ENCODE measurements around the gene ECI1. TPM values are rescaled to one million over a fixed set of nuclear protein-coding genes. Genes with fewer than 3 reads are reported as not detected.
"Not testable (repeated sequence)": the region's sequence is repeated elsewhere in the genome, so short reads cannot be mapped to it uniquely, and the experiment has no call there.

Gene ECI1
- total RNA-seq, 4 donors from 2014 or later, result 104 to 208 (median 169) TPM

GRCh38 chr16:2244301-2244700, 7.1 kb downstream of the ECI1 start:
- DNase-seq, result no peak
- Histone ChIP-seq H3K27me3 (no peaks in the 10 kb centered on the region), H3K9me3 (no peaks in the 10 kb centered on the region), H3K27ac (no peak overlapping the region), H3K4me1 (peaks cover 0 to under 1% of the 10 kb centered on the region in 2 donors), H3K36me3 (peaks cover 43 to 44% of the 10 kb centered on the region in 2 donors), H3K4me3 (replicated peaks in 1 of 3) (no peak overlapping the region)
- intact Hi-C loops (cut with DNase I), result no loop called here
- TF ChIP-seq CTCF (IDR thresholded peaks at IDR 0.05), result no peak
- no peak for TF ChIP-seq POLR2A (IDR thresholded peaks at IDR 0.05)
- WGBS, 2 donors, result 83% methylated on average over 1 of the region's 17 CpGs; no CpG with 5 or more reads in 1 of the 2 donors

GRCh38 chr16:2243781-2244180, 7.6 kb downstream of the ECI1 start:
- no peak for DNase-seq
- 97 to 99% methylated on average over 11 of the region's 11 CpGs for WGBS, 2 donors
- intact Hi-C loops (cut with DNase I), result no loop called here

GRCh38 chr16:2243031-2243528, 8.3 kb downstream of the ECI1 start:
- intact Hi-C loops (cut with DNase I), result no loop called here
- 98% methylated on average over 11 to 15 of the region's 19 CpGs for WGBS, 2 donors
- no peak for DNase-seq
- no peak for TF ChIP-seq POLR2A (IDR thresholded peaks at IDR 0.05)
- TF ChIP-seq CTCF (IDR thresholded peaks at IDR 0.05), result no peak
- Histone ChIP-seq H3K4me1 (no peaks in the 10 kb centered on the region), H3K36me3 (peaks cover 43 to 44% of the 10 kb centered on the region in 2 donors), H3K9me3 (no peaks in the 10 kb centered on the region), H3K27me3 (no peaks in the 10 kb centered on the region), H3K4me3 (replicated peaks in 1 of 3) (no peak overlapping the region), H3K27ac (no peak overlapping the region)

More at GRCh38 chr16:2243781-2244180, 7.6 kb downstream of the ECI1 start:
- H3K4me1 ChIP-seq, result no peaks in the 10 kb centered on the region
- H3K27me3 ChIP-seq, result no peaks in the 10 kb centered on the region
- H3K27ac ChIP-seq, result no peak overlapping the region
- H3K9me3 ChIP-seq, result no peaks in the 10 kb centered on the region
- peaks cover 43 to 44% of the 10 kb centered on the region in 2 donors for H3K36me3 ChIP-seq
- no peak for TF ChIP-seq CTCF (IDR thresholded peaks at IDR 0.05)
- TF ChIP-seq POLR2A (IDR thresholded peaks at IDR 0.05), result no peak
- no peak overlapping the region for H3K4me3 ChIP-seq (replicated peaks in 1 of 3)

GRCh38 chr16:2242598-2242997, 8.8 kb downstream of the ECI1 start:
- peaks cover 43 to 44% of the 10 kb centered on the region in 2 donors for H3K36me3 ChIP-seq
- WGBS, 2 donors, result 83 to 84% methylated on average over 7 to 8 of the region's 11 CpGs
- intact Hi-C loops (cut with DNase I), result no loop called here

GRCh38 chr16:2240331-2240730, 11.1 kb downstream of the ECI1 start:
- DNase-seq; H3K4me3 ChIP-seq (replicated peaks in 1 of 3); H3K9me3 ChIP-seq; H3K27ac ChIP-seq; H3K27me3 ChIP-seq; intact Hi-C loops (cut with DNase I): not testable (repeated sequence)
- 77 to 80% methylated on average over 9 of the region's 9 CpGs for whole genome bisulfite sequencing, 2 donors
- Histone ChIP-seq H3K4me1 (peaks cover 4 to 14% of the 10 kb centered on the region in 2 donors), H3K36me3 (peaks cover 32 to 36% of the 10 kb centered on the region in 2 donors)

More at GRCh38 chr16:2242598-2242997, 8.8 kb downstream of the ECI1 start:
- no peak for DNase-seq
- no peak overlapping the region for H3K4me3 ChIP-seq (replicated peaks in 1 of 3)
- TF ChIP-seq POLR2A (IDR thresholded peaks at IDR 0.05), result no peak
- no peak overlapping the region for H3K27ac ChIP-seq
- no peaks in the 10 kb centered on the region for H3K9me3 ChIP-seq
- no peaks in the 10 kb centered on the region for H3K27me3 ChIP-seq
- no peaks in the 10 kb centered on the region for H3K4me1 ChIP-seq

- DNase-seq, result no peak
- Histone ChIP-seq H3K36me3 (peaks cover 34 to 36% of the 10 kb centered on the region in 2 donors), H3K9me3 (no peaks in the 10 kb centered on the region), H3K4me1 (peaks cover 4 to 14% of the 10 kb centered on the region in 2 donors), H3K27me3 (no peaks in the 10 kb centered on the region), H3K27ac (no peak overlapping the region), H3K4me3 (replicated peaks in 1 of 3) (no peak overlapping the region)
- TF ChIP-seq CTCF (IDR thresholded peaks at IDR 0.05) (no peak), POLR2A (IDR thresholded peaks at IDR 0.05) (no peak)
- WGBS, 2 donors, result 87 to 90% methylated on average over 8 to 12 of the region's 15 CpGs
- intact Hi-C loops (cut with DNase I), result no loop called here
Observed at GRCh38 chr16:2238838-2239675, 12.3 kb downstream of the ECI1 start.
